NCI-H1436 (cell line): ENCODE results near the gene PGS1.

ENCODE experiments used
- DNase-seq: peaks from one replicate; lab custom pipeline; 2025; lab: John Stamatoyannopoulos, UW

Gene PGS1

DNA sequence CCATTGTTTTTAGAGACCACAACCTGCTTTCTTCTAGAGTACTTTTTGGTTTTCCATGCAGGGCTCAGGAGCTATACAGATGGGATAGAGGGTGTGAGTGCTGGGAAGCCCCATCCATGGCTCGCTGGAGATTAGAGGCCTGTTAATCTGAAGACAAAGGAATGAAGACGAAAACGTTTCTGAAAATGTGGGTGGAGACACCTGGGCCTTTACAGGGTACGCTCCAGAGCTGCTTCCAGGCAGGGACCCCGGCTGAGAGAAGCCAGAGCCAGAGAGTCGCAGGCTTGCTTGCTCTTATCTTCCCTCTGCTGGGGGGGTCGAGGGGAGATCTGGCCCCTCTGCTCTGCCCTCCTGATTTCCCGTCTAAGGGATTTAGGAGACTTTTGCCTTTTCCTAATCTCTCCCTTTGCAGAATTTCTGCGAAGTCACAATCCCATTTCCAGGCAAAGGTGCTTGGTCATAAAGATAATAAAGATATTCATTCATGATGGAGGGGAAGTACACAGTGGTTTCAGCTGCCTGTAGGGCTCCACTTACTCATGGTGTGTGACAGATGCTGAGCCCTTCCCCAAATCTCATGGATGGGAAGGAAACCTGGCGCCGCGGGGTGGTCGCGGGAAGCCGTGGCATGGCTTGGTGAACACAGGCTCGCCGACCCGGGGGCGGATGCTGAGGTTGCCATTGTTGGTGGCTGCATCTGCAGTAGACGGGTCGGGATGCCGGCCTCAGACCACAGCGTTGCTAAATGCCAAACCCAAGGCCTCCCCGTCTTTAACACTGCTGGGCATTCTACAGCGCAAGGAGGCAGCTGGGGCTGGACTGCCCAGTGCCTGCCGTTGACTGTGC lies 13.8 kb upstream of the PGS1 start:
- no peak for DNase-seq

- DNase-seq = no peak
These were observed 12.8 kb upstream of the PGS1 start for GRCh38 chr17:78365561-78366108.

DNA sequence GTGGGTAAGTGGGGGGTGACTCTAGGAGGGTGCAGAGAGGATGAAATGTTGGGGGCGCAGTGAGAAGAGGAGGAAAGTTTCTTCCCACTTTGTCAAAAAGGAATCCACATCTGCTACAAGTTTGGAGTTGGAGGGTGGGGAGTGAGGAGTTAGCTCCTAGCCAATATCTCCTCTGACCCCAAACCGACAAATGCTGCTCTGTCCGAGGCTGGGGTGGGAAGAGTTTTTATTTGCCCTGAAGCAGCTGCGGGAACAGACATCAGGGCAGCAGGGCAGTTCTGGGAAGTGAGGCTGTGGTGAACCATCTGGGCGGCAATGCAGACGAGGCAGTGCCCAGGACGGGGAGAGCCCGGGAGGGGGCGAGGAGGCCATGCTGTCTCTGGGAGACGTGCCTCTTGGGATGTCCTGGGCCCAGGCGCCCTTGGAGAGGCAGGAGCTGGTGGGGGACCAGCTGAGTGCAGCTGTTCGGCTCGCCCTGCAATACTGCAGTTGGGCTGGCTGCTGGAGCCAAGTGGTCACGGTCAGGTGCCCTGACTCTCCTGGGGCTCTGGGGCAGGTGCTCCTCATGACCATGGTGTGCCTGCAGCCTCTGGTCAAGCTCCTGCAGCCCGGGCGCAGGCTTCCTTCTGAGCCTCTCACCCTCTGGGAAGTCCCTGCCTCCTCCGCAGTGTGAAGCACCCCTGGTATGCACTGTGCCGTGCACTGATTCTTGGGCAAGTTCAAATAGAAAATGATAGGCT lies 12.2 kb upstream of the PGS1 start:
- DNase-seq = no peak

- no peak for DNase-seq
These were observed 11.3 kb upstream of the PGS1 start for GRCh38 chr17:78367193-78367592.

DNA sequence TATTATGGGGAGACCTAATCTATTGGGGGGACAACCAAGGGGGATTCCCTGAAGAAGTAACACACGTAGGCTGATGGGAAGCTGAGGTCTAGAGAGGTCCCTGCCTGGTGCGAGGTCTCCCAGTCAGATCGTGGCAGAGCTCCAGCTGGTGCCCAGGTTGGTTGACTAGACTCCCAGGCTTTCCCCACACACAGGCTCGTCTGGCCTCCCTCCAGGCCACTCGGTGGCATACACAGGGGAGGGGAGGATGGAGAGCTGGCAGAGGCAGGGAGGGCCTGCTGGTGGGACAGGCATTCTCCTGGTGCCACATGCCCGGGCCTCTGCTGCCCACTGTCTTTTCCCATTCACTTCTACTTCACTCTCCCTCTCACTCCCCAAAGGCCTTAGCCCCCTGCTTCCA lies 10.1 kb upstream of the PGS1 start:
- no peak for DNase-seq

DNA sequence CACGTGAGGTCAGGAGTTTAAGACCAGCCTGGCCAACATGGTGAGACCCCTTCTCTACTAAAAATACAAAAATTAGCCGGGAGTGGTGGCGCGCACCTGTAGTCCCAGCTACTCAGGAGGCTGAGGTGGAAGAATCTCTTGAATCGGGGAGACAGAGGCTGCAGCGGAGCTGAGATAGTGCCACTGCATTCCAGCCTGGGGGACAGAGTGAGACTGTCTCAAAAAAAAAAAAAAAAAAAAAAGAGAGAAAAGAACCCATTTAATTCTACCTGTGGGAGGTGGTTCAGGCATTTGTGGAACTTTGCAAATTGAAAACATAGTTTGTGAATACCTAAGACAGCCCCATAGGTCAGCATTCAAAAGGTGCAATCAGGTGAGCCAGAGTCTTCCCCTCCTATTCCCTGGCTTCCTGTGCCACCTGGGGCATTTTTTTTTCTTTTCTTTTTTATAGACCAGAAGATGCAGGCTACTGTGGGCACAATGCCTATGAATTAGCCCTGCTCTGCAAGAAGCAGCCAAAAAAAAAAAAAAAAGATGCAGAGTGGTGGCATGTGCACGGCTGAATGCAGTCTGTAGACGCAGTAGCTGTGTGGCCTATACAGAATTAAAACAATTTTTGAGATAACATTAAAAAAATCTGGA lies 9.5 kb upstream of the PGS1 start:
- DNase-seq = no peak

DNA sequence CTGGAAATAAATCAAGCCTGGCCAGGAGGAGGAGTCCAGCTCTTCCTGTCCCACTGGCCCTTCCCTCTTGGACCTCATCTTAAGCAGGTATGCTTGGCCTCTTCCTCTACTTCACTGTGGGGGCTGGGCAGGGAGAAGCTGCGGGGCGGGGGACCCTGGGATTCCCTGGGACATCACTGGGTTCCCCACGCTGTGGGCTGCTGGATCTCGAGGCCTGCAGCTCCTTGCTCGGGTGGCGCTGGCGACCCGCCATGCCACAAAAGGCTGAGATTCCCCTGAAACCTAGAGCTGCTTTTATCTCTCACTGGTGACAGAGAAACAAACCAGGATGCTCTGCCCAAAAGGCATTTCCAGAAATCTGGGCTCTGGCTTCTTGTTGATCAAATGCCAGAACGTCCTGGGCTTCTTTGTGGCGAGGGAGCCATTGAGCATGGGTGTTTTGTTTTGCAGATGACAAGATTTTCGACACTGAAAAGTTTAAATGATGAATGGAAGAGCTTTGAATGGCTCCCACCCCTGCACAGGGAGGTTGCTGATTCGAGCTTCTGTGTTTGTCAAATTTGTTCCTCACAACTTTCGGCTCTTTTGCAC lies 8.6 kb upstream of the PGS1 start:
- DNase-seq = no peak

DNA sequence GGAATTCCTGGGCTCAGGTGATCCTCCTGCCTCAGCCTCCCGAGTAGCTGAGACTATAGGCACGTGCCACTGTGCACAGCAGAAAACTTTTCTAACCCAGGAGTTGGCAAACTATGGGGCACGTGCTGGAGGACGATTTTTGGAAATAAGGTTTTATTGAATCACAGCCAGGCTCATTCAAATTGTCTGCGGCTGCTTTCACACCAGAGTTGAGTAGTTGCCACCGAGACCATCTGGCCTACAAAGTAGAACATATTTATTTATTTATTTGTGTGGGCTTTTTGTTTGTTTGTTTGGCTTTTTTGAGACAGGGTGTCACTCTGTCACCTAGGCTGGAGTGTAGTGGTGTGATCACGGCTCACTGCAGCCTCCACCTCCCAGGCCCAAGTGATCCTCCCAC lies 7.4 kb upstream of the PGS1 start:
- no peak for DNase-seq

GRCh38 chr17:78372841-78373240 lies 5.6 kb upstream of the PGS1 start:
- DNase-seq = no peak

DNA sequence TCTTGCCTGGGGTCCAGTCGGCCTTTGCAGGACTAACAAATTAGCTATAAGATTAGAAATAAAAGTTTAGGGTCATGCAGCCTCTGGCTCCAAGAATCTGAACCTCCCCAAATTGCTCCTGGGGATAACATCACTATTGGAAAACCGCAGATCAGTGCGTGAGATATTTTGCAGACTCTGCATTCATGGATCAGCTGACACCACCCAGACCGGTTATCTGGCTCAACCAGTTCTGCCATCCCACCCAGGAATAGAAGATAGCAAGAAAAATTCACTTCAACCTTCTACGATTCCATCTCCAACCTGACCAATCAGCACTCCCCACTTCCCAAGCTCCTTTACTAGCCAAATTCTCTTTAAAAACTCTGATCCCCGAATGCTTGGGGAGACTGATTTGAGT lies 4.3 kb upstream of the PGS1 start:
- DNase-seq = no peak

DNA sequence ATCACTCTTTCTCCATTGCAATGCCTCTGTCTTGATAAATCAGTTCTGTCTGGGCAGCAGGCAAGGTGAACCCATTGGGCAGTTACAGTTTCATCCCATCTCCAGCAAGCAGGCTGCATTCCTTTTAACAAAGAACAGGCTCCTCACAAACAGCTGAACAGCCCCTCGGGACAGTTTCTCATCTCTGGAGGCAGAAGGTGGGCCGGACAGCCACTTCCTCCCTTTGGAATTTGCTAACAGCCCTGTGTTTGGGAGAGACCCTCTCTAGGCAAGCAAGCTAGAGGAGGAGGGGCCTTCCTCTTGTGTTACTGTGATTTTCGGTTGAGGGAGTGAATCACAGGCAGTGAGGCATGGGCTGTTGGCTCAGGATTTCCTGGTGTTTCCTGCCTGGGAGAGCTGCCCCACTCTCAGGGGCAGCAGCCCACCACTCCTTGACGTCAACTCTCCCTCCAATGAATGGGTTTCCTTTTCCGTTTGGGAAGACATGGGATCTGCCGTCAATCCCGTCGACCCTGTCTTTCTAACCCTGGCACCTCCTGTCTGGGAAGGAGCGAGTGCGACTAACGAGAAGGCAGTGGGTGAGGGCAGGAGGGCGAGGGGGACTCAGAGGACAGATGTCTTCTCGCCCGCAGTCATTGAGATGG lies 3.7 kb upstream of the PGS1 start:
- no peak for DNase-seq

DNA sequence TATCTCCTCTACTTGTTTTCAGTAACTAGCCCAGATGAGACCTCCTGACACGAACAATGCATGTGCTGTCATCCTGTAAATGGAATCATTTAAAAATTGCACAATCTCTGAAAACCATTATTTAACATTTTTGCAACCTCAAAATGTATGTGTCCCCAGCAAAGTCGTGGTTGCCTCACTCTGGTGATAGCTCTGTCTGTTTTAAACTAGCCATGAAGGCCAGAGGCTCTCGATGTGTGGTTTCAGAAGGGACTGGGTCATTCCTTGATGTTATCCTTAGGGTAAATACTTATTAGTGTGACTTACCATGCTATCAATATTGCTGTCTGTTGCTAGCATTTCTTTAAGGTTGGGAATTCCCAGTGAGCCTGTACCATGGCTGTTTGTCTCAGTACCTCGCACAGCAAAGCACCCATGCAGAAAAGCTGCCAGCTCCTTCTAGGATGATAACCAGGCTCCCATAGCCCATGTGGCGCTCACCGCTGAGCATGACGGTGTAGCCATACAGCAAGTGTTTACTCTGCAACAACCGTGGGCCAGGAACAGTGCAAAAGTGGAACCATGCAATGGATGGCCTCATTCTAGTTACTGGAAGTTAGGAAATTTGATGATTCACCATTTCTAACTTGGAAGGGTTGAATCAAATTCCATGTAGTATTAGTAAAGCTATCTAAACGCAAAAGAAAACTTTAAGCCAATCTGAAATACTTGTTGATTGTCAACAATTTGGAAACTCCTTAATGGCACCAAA lies 2.9 kb upstream of the PGS1 start:
- no peak for DNase-seq

- DNase-seq = no peak
These were observed 2.3 kb upstream of the PGS1 start for GRCh38 chr17:78376161-78376560.

GRCh38 chr17:78377858-78378224 lies 608 bp upstream of the PGS1 start:
- DNase-seq = no peak

GRCh38 chr17:78379131-78379491 lies 662 bp downstream of the PGS1 start:
- DNase-seq = no peak

DNA sequence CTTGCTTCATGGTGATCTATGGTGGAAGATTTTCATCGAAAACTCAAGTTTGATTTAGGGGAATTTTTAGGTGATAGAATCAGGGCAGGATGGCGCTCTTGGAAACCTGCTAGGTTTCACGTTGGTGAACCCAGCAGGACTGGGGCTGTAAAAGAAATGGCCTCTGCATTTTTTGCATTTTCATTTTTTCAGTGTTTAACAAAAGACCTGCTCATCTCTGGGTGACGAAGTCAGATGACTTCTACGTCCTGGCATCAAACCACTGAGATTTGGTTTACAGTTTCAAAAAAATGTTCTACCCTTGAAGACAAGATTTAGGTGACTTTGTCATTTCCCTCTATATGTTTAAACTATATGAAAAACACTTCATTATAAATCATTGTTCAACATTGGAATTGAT lies 1.9 kb downstream of the PGS1 start:
- no peak for DNase-seq

- no peak for DNase-seq
These were observed 3.3 kb downstream of the PGS1 start for GRCh38 chr17:78381601-78382232.

DNA sequence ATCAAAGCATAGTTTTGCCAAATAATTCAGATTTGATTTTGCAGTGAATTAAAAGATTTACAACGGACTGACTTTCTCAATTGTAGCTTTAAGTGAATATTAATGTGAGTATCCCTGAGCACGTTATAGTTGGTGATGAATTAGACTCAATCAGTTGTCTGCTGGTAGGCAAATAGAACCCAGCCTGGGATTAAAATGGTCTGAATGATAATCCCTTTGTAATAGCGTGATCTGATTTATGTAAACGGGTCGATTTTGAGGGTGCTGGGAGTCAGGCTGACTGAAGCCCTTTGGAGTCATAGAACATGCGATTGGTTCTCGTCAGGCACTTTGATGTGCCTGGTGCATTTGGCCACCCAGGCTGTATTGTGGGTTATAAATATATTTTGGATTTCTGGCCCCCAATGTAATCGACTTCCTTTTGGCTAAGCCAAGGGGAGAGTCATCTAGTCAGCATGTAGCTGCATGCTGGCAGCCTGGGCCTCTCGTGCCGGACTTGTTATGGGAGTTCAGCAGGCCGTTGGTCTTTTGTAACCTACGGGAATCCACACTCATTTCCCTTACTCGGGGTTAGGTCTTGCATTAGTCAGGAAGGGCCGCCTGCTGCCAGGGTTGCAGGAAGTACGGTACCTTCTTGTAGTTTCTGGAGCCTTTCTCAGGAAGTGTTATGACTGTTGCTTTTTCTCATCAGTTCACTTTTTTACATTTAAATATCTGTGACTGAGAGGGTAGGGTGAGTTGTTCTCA lies 5.4 kb downstream of the PGS1 start:
- no peak for DNase-seq

GRCh38 chr17:78384479-78385175 lies 6.2 kb downstream of the PGS1 start:
- no peak for DNase-seq
